HepG2 (cell line): ENCODE data around the gene ADCY9.

ENCODE experiments used
- ARHGAP35 ChIP-seq: sonication (generic); formaldehyde crosslinking; IDR thresholded peaks from 2 replicates; pipeline ENCODE4 v1.9.0; 2022; ENCODE audit warnings: mild to moderate bottlenecking, inconsistent platforms, moderate library complexity, missing genetic modification reagents, borderline replicate concordance
- ARID3A ChIP-seq: IDR thresholded peaks from 2 replicates; pipeline ENCODE4 v1.6.1; 2012; ENCODE audit warnings: low read depth, low read length, improper control_type of control experiment
- ARNT2 ChIP-seq: sonication (generic); formaldehyde crosslinking; IDR thresholded peaks from 2 replicates; pipeline ENCODE4 v1.8.0; 2022; ENCODE audit warnings: mild to moderate bottlenecking, low read depth, missing genetic modification reagents, moderate library complexity
- ATF3 ChIP-seq: sonication (generic); formaldehyde crosslinking; IDR thresholded peaks from 2 replicates; pipeline ENCODE4 v1.4.0; 2020; ENCODE audit warnings: missing genetic modification reagents
- CAMTA2 ChIP-seq: sonication (generic); formaldehyde crosslinking; IDR thresholded peaks from 2 replicates; pipeline ENCODE4 v1.4.0; 2020; ENCODE audit warnings: mild to moderate bottlenecking, missing genetic modification reagents, borderline replicate concordance
- CTCF ChIP-seq: sonication (generic); formaldehyde crosslinking; IDR thresholded peaks from 2 replicates; pipeline ENCODE4 v1.5.0; 2020; ENCODE audit warnings: mild to moderate bottlenecking, missing genetic modification reagents, moderate library complexity
- KAT7 ChIP-seq: IDR thresholded peaks from 2 replicates; pipeline ENCODE4 v1.6.1; 2018; ENCODE audit warnings: borderline replicate concordance, missing compliant biosample characterization
- XRCC5 ChIP-seq: fragments of 200-400 bp; formaldehyde crosslinking; optimal IDR thresholded peaks from 2 replicates; pipeline ENCODE3; 2017; ENCODE audit warnings: mild to moderate bottlenecking, low read length
- ZKSCAN1 ChIP-seq: fragments of 150-350 bp; IDR thresholded peaks from 2 replicates; pipeline ENCODE4 v1.6.1; 2014; ENCODE audit warnings: low read length
- ZNF274 ChIP-seq: sonication (generic); formaldehyde crosslinking; IDR thresholded peaks from 2 replicates; pipeline ENCODE4 v1.5.1; 2020; ENCODE audit warnings: mild to moderate bottlenecking, missing genetic modification reagents
- ZNF280D ChIP-seq: sonication (generic); formaldehyde crosslinking; IDR thresholded peaks from 2 replicates; pipeline ENCODE4 v1.5.1; 2020; ENCODE audit warnings: mild to moderate bottlenecking, missing genetic modification reagents
- ZNF414 ChIP-seq: sonication (generic); formaldehyde crosslinking; IDR thresholded peaks from 2 replicates; pipeline ENCODE4 v1.5.0; 2020; ENCODE audit warnings: missing genetic modification reagents
- ZNF512 ChIP-seq: sonication (generic); formaldehyde crosslinking; IDR thresholded peaks from 2 replicates; pipeline ENCODE4 v1.4.0; 2020; ENCODE audit warnings: mild to moderate bottlenecking, missing genetic modification reagents

- TF ChIP-seq ARNT2 (CRISPR knock-in tag) (no peak), ZNF274 (no peak), ARHGAP35 (no peak), ZKSCAN1 (no peak), CTCF (CRISPR knock-in tag) (no peak), ZNF414 (CRISPR knock-in tag) (no peak), CAMTA2 (CRISPR knock-in tag) (no peak), ATF3 (CRISPR knock-in tag) (no peak), ZNF280D (no peak), KAT7 (no peak), ZNF512 (CRISPR knock-in tag) (no peak), XRCC5 (no peak), ARID3A (no peak)
Measured at GRCh38 chr16:4083347-4083870, 32.8 kb downstream of the ADCY9 start.
